Gastroesophageal sphincter (tissue), 3 donors: ENCODE results near the gene KLC3.

Experiments used
- CTCF ChIP-seq, 4 experiments: fragments of 200-600 bp in 2 of 4; fragments of 450-650 bp in 2 of 4; sonication (generic) in 1 of 4; IDR thresholded peaks; one replicate each; pipeline ENCODE4 v1.5.1; 2017 to 2019; ENCODE audit warnings: antibody characterized with exemption in 4 of 4, mild to moderate bottlenecking in 2 of 4, moderate library complexity in 2 of 4
- POLR2A ChIP-seq, 2 donors: fragments of 450-650 bp; IDR thresholded peaks; one replicate each; pipeline ENCODE4 v1.6.1; 2017; ENCODE audit warnings: antibody characterized with exemption in 2 of 2, mild to moderate bottlenecking in 2 of 2, moderate library complexity in 1 of 2
- POLR2AphosphoS5 ChIP-seq: sonication (generic); formaldehyde crosslinking; IDR thresholded peaks from one replicate; pipeline ENCODE4 v1.6.1; 2017; ENCODE audit warnings: antibody characterized with exemption

DNA sequence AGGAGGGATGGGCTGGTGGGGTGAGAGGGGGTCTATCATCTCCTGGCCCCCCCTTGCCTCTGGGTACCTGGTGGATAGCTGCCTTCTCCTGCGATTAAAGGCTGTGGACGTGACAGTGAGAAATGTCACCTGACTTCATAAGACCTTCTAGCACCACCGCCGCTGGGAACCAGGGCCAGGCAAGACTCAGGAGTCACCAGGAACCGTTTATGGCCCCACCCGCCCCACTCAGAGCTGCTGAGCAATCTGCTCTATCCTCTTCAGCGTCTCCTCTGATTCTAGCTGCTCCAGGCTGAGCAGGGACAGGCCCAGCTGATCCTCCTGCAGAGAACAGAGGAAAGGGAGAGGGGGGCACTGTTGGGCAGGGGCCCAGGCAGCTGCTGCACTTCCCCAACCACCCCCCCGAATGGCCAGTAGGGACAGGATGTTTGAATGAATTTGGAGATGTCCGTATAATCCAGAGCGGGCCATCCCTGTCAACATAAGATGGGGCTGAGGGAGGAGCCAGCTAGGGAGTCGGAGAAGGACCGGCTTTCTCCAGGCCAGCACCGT lies 10.9 kb downstream of the KLC3 start:
- TF ChIP-seq CTCF (IDR thresholded peaks at IDR 0.05): no peak
- TF ChIP-seq POLR2AphosphoS5: no peak
- no peak for TF ChIP-seq POLR2A (IDR thresholded peaks at IDR 0.05)
